H1 (cell line): ENCODE measurements around the gene MAPK1. TPM values are rescaled to one million over a fixed set of nuclear protein-coding genes. Genes with fewer than 3 reads are reported as not detected.
A peak's percentile ranks its signal among the peaks of the same experiment; 100 is the strongest.

Experiments used
- CTCF ChIA-PET: fragments of 300-600 bp; sonication (Branson Sonifier 250); formaldehyde crosslinking; loops from one replicate; lab custom pipeline; 2021; ENCODE audit not compliant: partially characterized antibody; lab: Charles Lee
- POLR2A ChIA-PET: fragments of 300-600 bp; sonication (Branson Sonifier 250); formaldehyde crosslinking; loops from one replicate; lab custom pipeline; 2021; ENCODE audit warnings: inconsistent platforms; ENCODE audit not compliant: partially characterized antibody; lab: Charles Lee
- DNase-seq, 2 experiments: peaks; one replicate each; pipeline versions ENCODE4 v3.0.0 to v3.0.0-alpha.2; 2010 to 2022; ENCODE audit warnings: low spot score in 2 of 2, low read depth in 1 of 2, mixed read lengths in 1 of 2
- FAIRE-seq: peaks from 2 replicates; lab custom pipeline; 2011; peaks lifted over from hg19 to GRCh38; lab: Jason Lieb, UNC
- H2AFZ ChIP-seq: 2 replicates; pipeline ENCODE4 v1.8.1; 2012; ENCODE audit warnings: low read length, inconsistent platforms
- H2AK5ac ChIP-seq: 2 replicates; pipeline ENCODE4 v1.6.1; 2013; ENCODE audit warnings: low read depth, low read length
- H2BK120ac ChIP-seq: replicated peaks from 2 replicates; pipeline ENCODE3; 2013; ENCODE audit warnings: low read depth, low read length, inconsistent platforms
- H2BK12ac ChIP-seq: 2 replicates; pipeline ENCODE4 v1.6.1; 2013; ENCODE audit warnings: low read depth, low read length
- H2BK15ac ChIP-seq: 2 replicates; pipeline ENCODE4 v1.6.1; 2013; ENCODE audit warnings: low read length
- H2BK20ac ChIP-seq: 2 replicates; pipeline ENCODE4 v1.6.1; 2013; ENCODE audit warnings: low read length
- H2BK5ac ChIP-seq: 2 replicates; pipeline ENCODE4 v1.6.1; 2013; ENCODE audit warnings: low read depth, low read length
- H3K14ac ChIP-seq: 2 replicates; pipeline ENCODE4 v1.6.1; 2013; ENCODE audit warnings: inconsistent platforms; ENCODE audit not compliant: insufficient read length
- H3K18ac ChIP-seq: 2 replicates; pipeline ENCODE4 v1.6.1; 2013; ENCODE audit warnings: low read length; ENCODE audit errors: extremely low read depth
- H3K23ac ChIP-seq: 2 replicates; pipeline ENCODE4 v1.6.1; 2013; ENCODE audit warnings: inconsistent platforms; ENCODE audit not compliant: insufficient read length
- H3K23me2 ChIP-seq: 2 replicates; pipeline ENCODE4 v1.6.1; 2013; ENCODE audit warnings: low read depth, low read length
- H3K27ac ChIP-seq: 2 replicates; pipeline ENCODE4 v1.6.1; 2011; ENCODE audit warnings: low read depth, low read length, inconsistent platforms
- H3K27me3 ChIP-seq, 4 experiments: replicated peaks in 1 of 4; 1 replicate in 1 of 4; 2 replicates in 3 of 4; pipeline versions ENCODE4 v1.6.1 to v1.8.1; 2011 to 2013; ENCODE audit warnings: low read length in 3 of 4, mild to moderate bottlenecking in 3 of 4, inconsistent platforms in 2 of 4, mixed read lengths in 2 of 4, moderate library complexity in 1 of 4; ENCODE audit not compliant: control insufficient read depth in 3 of 4, insufficient read depth in 3 of 4; ENCODE audit errors: extremely low read depth in 1 of 4
- H3K36me3 ChIP-seq, 4 experiments: 2 replicates each; pipeline versions ENCODE4 v1.6.1 to v1.8.1; 2011 to 2013; ENCODE audit warnings: mild to moderate bottlenecking in 4 of 4, low read length in 3 of 4, moderate library complexity in 2 of 4, control low read depth in 1 of 4, inconsistent platforms in 1 of 4; ENCODE audit not compliant: insufficient read depth in 4 of 4, control insufficient read depth in 2 of 4
- H3K4ac ChIP-seq: replicated peaks from 2 replicates; pipeline ENCODE3; 2013; ENCODE audit warnings: low read length, low read depth, mixed read lengths, inconsistent platforms; ENCODE audit not compliant: insufficient read length
- H3K4me1 ChIP-seq, 4 experiments: replicated peaks in 1 of 4; 1 replicate in 1 of 4; 2 replicates in 3 of 4; pipeline versions ENCODE4 v1.6.1 to v1.8.1; 2011 to 2013; ENCODE audit warnings: low read length in 3 of 4, inconsistent platforms in 2 of 4, mixed read lengths in 1 of 4; ENCODE audit not compliant: insufficient read depth in 4 of 4, control insufficient read depth in 3 of 4
- H3K4me2 ChIP-seq, 2 experiments: 2 replicates each; pipeline versions ENCODE4 v1.6.1 to v1.8.1; 2011 to 2013; ENCODE audit warnings: low read depth in 2 of 2, low read length in 2 of 2, control low read depth in 1 of 2, inconsistent platforms in 1 of 2, mild to moderate bottlenecking in 1 of 2; ENCODE audit not compliant: insufficient read depth in 1 of 2
- H3K4me3 ChIP-seq, 4 experiments: fragments of 200-600, 300-600 bp in 1 of 4; sonication (generic), shearing (Covaris generic), sonication (Bioruptor Twin) in 1 of 4; 2 replicates each; pipeline versions ENCODE4 v1.5.1 to v1.8.1; 2011 to 2016; ENCODE audit warnings: low read length in 4 of 4, low read depth in 3 of 4, control low read depth in 2 of 4, inconsistent platforms in 2 of 4, mild to moderate bottlenecking in 2 of 4, mixed read lengths in 1 of 4, moderate library complexity in 1 of 4; ENCODE audit not compliant: insufficient read depth in 2 of 4; ENCODE audit errors: extremely low read depth in 1 of 4
- H3K56ac ChIP-seq: replicated peaks from 2 replicates; pipeline ENCODE3; 2013; ENCODE audit warnings: low read depth, mild to moderate bottlenecking, mixed read lengths, low read length, inconsistent platforms; ENCODE audit not compliant: insufficient read length
- H3K79me1 ChIP-seq: 2 replicates; pipeline ENCODE4 v1.6.1; 2013; ENCODE audit warnings: low read depth, low read length, control low read depth
- H3K79me2 ChIP-seq, 2 experiments: 2 replicates each; pipeline versions ENCODE4 v1.6.1 to v1.8.1; 2012 to 2013; ENCODE audit warnings: low read length in 2 of 2, mild to moderate bottlenecking in 2 of 2, inconsistent platforms in 1 of 2; ENCODE audit not compliant: insufficient read depth in 2 of 2, control insufficient read depth in 1 of 2
- H3K9ac ChIP-seq, 4 experiments: replicated peaks in 1 of 4; 1 replicate in 1 of 4; 2 replicates in 3 of 4; pipeline versions ENCODE4 v1.6.1 to v1.8.1; 2011 to 2013; ENCODE audit warnings: low read depth in 3 of 4, low read length in 3 of 4, control low read depth in 2 of 4, mild to moderate bottlenecking in 2 of 4, moderate library complexity in 2 of 4, inconsistent platforms in 1 of 4; ENCODE audit errors: extremely low read depth in 1 of 4
- H3K9me3 ChIP-seq, 2 experiments: 2 replicates each; pipeline versions ENCODE4 v1.6.1 to v1.8.1; 2012 to 2013; ENCODE audit warnings: mild to moderate bottlenecking in 2 of 2, moderate library complexity in 2 of 2, control low read depth in 1 of 2, inconsistent platforms in 1 of 2, low read depth in 1 of 2, low read length in 1 of 2, mixed read lengths in 1 of 2; ENCODE audit not compliant: insufficient read depth in 2 of 2
- H4K20me1 ChIP-seq, 2 experiments: replicated peaks in 1 of 2; 2 replicates each; pipeline versions ENCODE3 to v1.8.1; 2011 to 2013; ENCODE audit warnings: inconsistent platforms in 2 of 2, low read length in 2 of 2, mild to moderate bottlenecking in 1 of 2; ENCODE audit not compliant: insufficient read depth in 2 of 2, control insufficient read depth in 1 of 2
- H4K5ac ChIP-seq: 2 replicates; pipeline ENCODE4 v1.6.1; 2013; ENCODE audit warnings: low read length, low read depth, mixed read lengths, inconsistent platforms; ENCODE audit not compliant: insufficient read length
- H4K8ac ChIP-seq: 2 replicates; pipeline ENCODE4 v1.8.0; 2013; ENCODE audit warnings: mild to moderate bottlenecking, moderate library complexity, low read length, inconsistent platforms; ENCODE audit not compliant: insufficient read depth; ENCODE audit errors: extremely low read depth
- H4K91ac ChIP-seq: replicated peaks from 2 replicates; pipeline ENCODE3; 2013; ENCODE audit warnings: low read length, mixed read lengths, inconsistent platforms; ENCODE audit not compliant: insufficient read length
- BACH1 ChIP-seq: IDR thresholded peaks from 2 replicates; pipeline ENCODE4 v1.6.1; 2012; ENCODE audit warnings: low read length, improper control_type of control experiment
- CEBPB ChIP-seq: IDR thresholded peaks from 2 replicates; pipeline ENCODE4 v1.6.1; 2012; ENCODE audit warnings: low read depth, low read length
- CHD2 ChIP-seq: IDR thresholded peaks from 2 replicates; pipeline ENCODE4 v1.6.1; 2012; ENCODE audit warnings: low read length, improper control_type of control experiment
- CTBP2 ChIP-seq: IDR thresholded peaks from 2 replicates; pipeline ENCODE4 v1.7.0; 2011; ENCODE audit warnings: borderline replicate concordance, mild to moderate bottlenecking, moderate library complexity, mixed read lengths, low read length; ENCODE audit not compliant: insufficient read depth, insufficient read length
- EP300 ChIP-seq, 2 experiments: IDR thresholded peaks; 1 replicate in 1 of 2; 2 replicates in 1 of 2; pipeline ENCODE4 v1.6.1; 2011 to 2012; ENCODE audit warnings: low read depth in 2 of 2, low read length in 2 of 2, mild to moderate bottlenecking in 2 of 2, borderline replicate concordance in 1 of 2, inconsistent platforms in 1 of 2, moderate library complexity in 1 of 2
- GTF2F1 ChIP-seq: IDR thresholded peaks from 2 replicates; pipeline ENCODE4 v1.6.1; 2012; ENCODE audit warnings: low read depth, low read length, improper control_type of control experiment, borderline replicate concordance
- KDM4A ChIP-seq: IDR thresholded peaks from one replicate; pipeline ENCODE4 v1.7.1; 2012; ENCODE audit warnings: low read depth, mild to moderate bottlenecking, moderate library complexity, low read length, inconsistent platforms; ENCODE audit not compliant: severe bottlenecking
- KDM5A ChIP-seq: fragments of 200-600 bp; IDR thresholded peaks from 2 replicates; pipeline ENCODE4 v1.7.1; 2012; ENCODE audit warnings: mild to moderate bottlenecking, low read length, inconsistent platforms, mixed read lengths
- RBBP5 ChIP-seq: IDR thresholded peaks from 2 replicates; pipeline ENCODE4 v1.7.1; 2012; ENCODE audit warnings: low read depth, mild to moderate bottlenecking, inconsistent platforms, low read length, moderate library complexity, borderline replicate concordance
- TEAD4 ChIP-seq: IDR thresholded peaks from 2 replicates; pipeline ENCODE4 v1.6.1; 2012; ENCODE audit warnings: low read depth, low read length, inconsistent platforms, mixed read lengths
- ZNF274 ChIP-seq: IDR thresholded peaks from 2 replicates; pipeline ENCODE4 v1.7.0; 2012; ENCODE audit warnings: low read length, borderline replicate concordance; ENCODE audit errors: extremely low read depth
- WGBS, 2 experiments: shearing (Covaris generic) in 1 of 2; methylation state at CpG; one replicate each; pipeline versions ENCODE4 v1.1.6 to v1.1.7; 2013 to 2015; ENCODE audit warnings: low lambda C conversion rate in 2 of 2, mixed read lengths in 2 of 2, inconsistent platforms in 1 of 2, low coverage in 1 of 2, missing lambda C conversion rate in 1 of 2; ENCODE audit not compliant: insufficient replicate concordance in 2 of 2, insufficient coverage in 1 of 2, insufficient read length in 1 of 2; ENCODE audit errors: extremely low coverage in 1 of 2, missing lambda C conversion rate in 1 of 2; 5-methylcytosine and 5-hydroxymethylcytosine counted together
- polyA plus RNA-seq, 7 experiments: library from polyadenylated mRNA; depleted of rRNA in 3 of 7; stranded (reverse) in 5 of 7; unstranded in 2 of 7; fragments of >200 nt in 5 of 7; fragments of 200-250 nt in 2 of 7; gene quantifications; 1 replicate in 5 of 7; 2 replicates in 1 of 7; 4 replicates in 1 of 7; pipeline versions ENCODE4 v1.2.1 to v1.2.3, GENCODE V29; 2011 to 2013; ENCODE audit warnings: missing spikeins in 2 of 7, mixed read lengths in 2 of 7
- total RNA-seq: library from RNA; stranded (reverse); fragmentation: NEBNext Ultra II Directional; extraction: Animal tissue kit (Norgen Biotek cat#: 25700); gene quantifications from 2 replicates; pipeline ENCODE4 v1.2.1, GENCODE V29; 2021
- TF ChIP-seq, protein P1 (sequence below): IDR thresholded peaks from 2 replicates; pipeline ENCODE4 v1.6.1; 2012; ENCODE audit warnings: inconsistent platforms

The MAPK1 gene
- total and polyA plus RNA-seq, 2 of the 8 experiments (the other 6 are each of a cell fraction or from before 2014, with no cell fraction given), result 28.1 to 101 TPM

DNA sequence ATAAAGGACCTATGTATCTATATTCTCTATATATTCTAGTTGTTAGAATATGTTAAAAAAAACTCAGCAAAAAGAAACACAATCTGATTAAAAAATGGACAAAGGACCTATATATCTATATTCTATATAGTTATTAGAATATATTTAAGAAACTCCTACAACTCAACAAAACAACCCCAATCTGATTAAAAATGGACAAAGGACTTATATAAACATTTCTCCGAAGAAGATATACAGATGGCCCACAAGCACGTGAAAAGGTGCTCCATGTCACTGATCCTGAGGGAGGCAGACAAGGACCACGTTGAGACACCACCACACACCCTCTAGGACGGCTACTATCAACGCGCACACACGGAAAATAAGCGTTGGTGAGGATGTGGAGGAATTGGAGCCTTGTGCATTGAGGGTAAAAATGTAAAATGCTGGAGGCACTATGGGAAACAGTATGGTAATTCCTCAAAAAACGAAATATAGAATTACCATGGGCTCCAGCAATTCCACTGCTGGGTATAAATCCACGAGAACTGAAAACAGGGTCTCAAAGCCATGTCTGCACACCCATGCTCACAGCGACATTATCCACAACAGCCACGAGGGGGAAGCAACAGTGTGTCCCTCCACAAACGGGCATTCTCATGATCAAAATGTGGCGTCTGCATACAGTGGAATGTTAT is 154.6 kb downstream of the MAPK1 start:
- H2BK20ac ChIP-seq, result no peak overlapping the region
- POLR2A ChIA-PET, result interaction anchor here (1.1 kb wide), 1 partner anchor 225 kb away, joined by 3 read pairs; no protein-coding TSS in a partner anchor
- no peak overlapping the region for H3K4ac ChIP-seq
- H2AK5ac ChIP-seq, result no peak overlapping the region
- no peaks in the 10 kb centered on the region for H3K79me1 ChIP-seq
- no peak overlapping the region for H2BK12ac ChIP-seq
- no peak overlapping the region for H4K91ac ChIP-seq
- no peaks in the 10 kb centered on the region for H3K4me1 ChIP-seq
- no peak overlapping the region for H3K23ac ChIP-seq
- CTCF ChIA-PET, result interaction anchor here (0.7 to 7.0 kb wide), 6 partner anchors 8 to 225 kb away, joined by 3 to 45 read pairs (median 4); no protein-coding TSS in a partner anchor
- H3K18ac ChIP-seq, result no peak overlapping the region
- no peaks in the 10 kb centered on the region for H3K9me3 ChIP-seq
- H3K27me3 ChIP-seq, result no peaks in the 10 kb centered on the region
- H2BK5ac ChIP-seq, result no peak overlapping the region
- H2BK120ac ChIP-seq, result no peak overlapping the region
- H3K23me2 ChIP-seq, result no peaks in the 10 kb centered on the region
- no peak overlapping the region for H3K56ac ChIP-seq
- H2BK15ac ChIP-seq, result no peak overlapping the region
- no peak overlapping the region for H3K9ac ChIP-seq
- FAIRE-seq, result no peak
- H2AFZ ChIP-seq, result no peak overlapping the region
- H3K27ac ChIP-seq, result no peak overlapping the region
- peaks cover 0 to 10% of the 10 kb centered on the region in 2 experiments for H4K20me1 ChIP-seq
- no peak overlapping the region for H4K5ac ChIP-seq
- 58% methylated on average over 14 of the region's 14 CpGs; no CpG with 5 or more reads in 1 of the 2 experiments for WGBS, 2 experiments
- H4K8ac ChIP-seq, result no peak overlapping the region
- no peak overlapping the region for H3K4me2 ChIP-seq
- H3K36me3 ChIP-seq, result peaks cover 0 to 5% (median 3%) of the 10 kb centered on the region in 4 experiments; a peak in 2 of 8 replicates
- no peak overlapping the region for H3K4me3 ChIP-seq
- H3K79me2 ChIP-seq, result no peaks in the 10 kb centered on the region
- H3K14ac ChIP-seq, result no peak overlapping the region
- DNase-seq, result peak in 1 of 2 experiments; percentile 59
- TF ChIP-seq KDM4A (no peak), TEAD4 (peak; percentile 71), EP300 (IDR thresholded peaks at IDR 0.05; ENCODE audit: borderline replicate concordance in 1 of 2, low read depth in 2 of 2, low read length in 2 of 2) (no peak), KDM5A (no peak), CHD2 (no peak), ZNF274 (no peak), BACH1 (no peak), CTBP2 (no peak), CEBPB (no peak), RBBP5 (no peak), GTF2F1 (no peak)
- TF ChIP-seq, protein P1, sequence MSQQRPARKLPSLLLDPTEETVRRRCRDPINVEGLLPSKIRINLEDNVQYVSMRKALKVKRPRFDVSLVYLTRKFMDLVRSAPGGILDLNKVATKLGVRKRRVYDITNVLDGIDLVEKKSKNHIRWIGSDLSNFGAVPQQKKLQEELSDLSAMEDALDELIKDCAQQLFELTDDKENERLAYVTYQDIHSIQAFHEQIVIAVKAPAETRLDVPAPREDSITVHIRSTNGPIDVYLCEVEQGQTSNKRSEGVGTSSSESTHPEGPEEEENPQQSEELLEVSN, result no peak
